MM.1S (cell line): ENCODE measurements around the gene NTN5.

ENCODE experiments used
- DNase-seq: peaks from one replicate; pipeline ENCODE4 v3.0.0-alpha.2; 2015
- H2AFZ ChIP-seq: fragments of 300-600 bp; sonication (generic); 2 replicates; pipeline ENCODE4 v1.6.0; 2016; ENCODE audit warnings: antibody characterized with exemption, low read length
- H3F3A ChIP-seq: fragments of 300-600 bp; sonication (generic); 2 replicates; pipeline ENCODE4 v1.6.1; 2016; ENCODE audit warnings: mild to moderate bottlenecking, antibody characterized with exemption, low read length, moderate library complexity, mixed read lengths; ENCODE audit not compliant: insufficient read depth
- H3K27ac ChIP-seq: fragments of 300-600 bp; sonication (generic); 2 replicates; pipeline ENCODE4 v1.5.1; 2016; ENCODE audit warnings: mild to moderate bottlenecking, low read length
- H3K27me3 ChIP-seq: fragments of 300-600 bp; sonication (generic); replicated peaks from 2 replicates; pipeline ENCODE4 v1.6.0; 2016; ENCODE audit warnings: low read length; ENCODE audit not compliant: insufficient read depth
- H3K36me3 ChIP-seq: fragments of 300-600 bp; sonication (generic); replicated peaks from 2 replicates; pipeline ENCODE4 v1.6.1; 2016; ENCODE audit warnings: mild to moderate bottlenecking, low read length, mixed read lengths; ENCODE audit not compliant: insufficient read depth
- H3K4me1 ChIP-seq: fragments of 300-600 bp; sonication (generic); 2 replicates; pipeline ENCODE4 v1.6.1; 2016; ENCODE audit warnings: low read length, mixed read lengths
- H3K4me2 ChIP-seq: fragments of 300-600 bp; sonication (generic); 2 replicates; pipeline ENCODE4 v1.6.0; 2016; ENCODE audit warnings: low read depth, low read length
- H3K4me3 ChIP-seq: fragments of 300-600 bp; sonication (generic); 2 replicates; pipeline ENCODE4 v1.5.1; 2016; ENCODE audit warnings: low read length, mixed read lengths
- H3K79me2 ChIP-seq: fragments of 300-600 bp; sonication (generic); 2 replicates; pipeline ENCODE4 v1.6.1; 2016; ENCODE audit warnings: mixed run types, low read length, mixed read lengths
- H3K9ac ChIP-seq: fragments of 300-600 bp; sonication (generic); 2 replicates; pipeline ENCODE4 v1.6.1; 2016; ENCODE audit warnings: low read length, mixed read lengths
- H3K9me2 ChIP-seq: fragments of 300-600 bp; sonication (generic); replicated peaks from 2 replicates; pipeline ENCODE4 v1.6.1; 2016; ENCODE audit warnings: mild to moderate bottlenecking, low read length, mixed read lengths; ENCODE audit not compliant: insufficient read depth
- H3K9me3 ChIP-seq: fragments of 300-600 bp; sonication (generic); replicated peaks from 2 replicates; pipeline ENCODE4 v1.6.1; 2016; ENCODE audit warnings: mild to moderate bottlenecking, low read length, mixed read lengths; ENCODE audit not compliant: insufficient read depth
- H4K20me1 ChIP-seq: fragments of 300-600 bp; sonication (generic); 2 replicates; pipeline ENCODE4 v1.6.1; 2016; ENCODE audit warnings: mild to moderate bottlenecking, low read length, moderate library complexity, mixed read lengths; ENCODE audit not compliant: insufficient read depth
- EZH2 ChIP-seq: fragments of 300-600 bp; sonication (generic); optimal IDR thresholded peaks from 2 replicates; pipeline ENCODE3; 2017; ENCODE audit warnings: low read depth, mild to moderate bottlenecking, antibody characterized with exemption, low read length, mixed read lengths
- EZH2phosphoT487 ChIP-seq: fragments of 300-600 bp; sonication (generic); IDR thresholded peaks from 2 replicates; pipeline ENCODE4 v1.6.1; 2018; ENCODE audit warnings: antibody characterized with exemption, low read length
- TF ChIP-seq, protein P1 (sequence below): fragments of 300-600 bp; sonication (generic); IDR thresholded peaks from 2 replicates; pipeline ENCODE4 v1.5.1; 2016; ENCODE audit warnings: antibody characterized with exemption, low read length, mixed read lengths

NTN5 gene

GRCh38 chr19:48615231-48616040 lies 57.4 kb downstream of the NTN5 start:
- Histone ChIP-seq H3K9ac (no peak overlapping the region), H4K20me1 (peaks cover 28% of the 10 kb centered on the region), H3F3A (peaks cover 33% of the 10 kb centered on the region), H3K79me2 (peaks cover 39% of the 10 kb centered on the region), H2AFZ (no peak overlapping the region), H3K4me3 (no peak overlapping the region), H3K9me3 (no peaks in the 10 kb centered on the region), H3K4me2 (no peak overlapping the region), H3K9me2 (no peaks in the 10 kb centered on the region), H3K4me1 (peaks cover 13% of the 10 kb centered on the region), H3K27me3 (no peaks in the 10 kb centered on the region), H3K27ac (no peak overlapping the region), H3K36me3 (peaks cover 19% of the 10 kb centered on the region)
- TF ChIP-seq EZH2 = no peak
- DNase-seq = no peak

DNA sequence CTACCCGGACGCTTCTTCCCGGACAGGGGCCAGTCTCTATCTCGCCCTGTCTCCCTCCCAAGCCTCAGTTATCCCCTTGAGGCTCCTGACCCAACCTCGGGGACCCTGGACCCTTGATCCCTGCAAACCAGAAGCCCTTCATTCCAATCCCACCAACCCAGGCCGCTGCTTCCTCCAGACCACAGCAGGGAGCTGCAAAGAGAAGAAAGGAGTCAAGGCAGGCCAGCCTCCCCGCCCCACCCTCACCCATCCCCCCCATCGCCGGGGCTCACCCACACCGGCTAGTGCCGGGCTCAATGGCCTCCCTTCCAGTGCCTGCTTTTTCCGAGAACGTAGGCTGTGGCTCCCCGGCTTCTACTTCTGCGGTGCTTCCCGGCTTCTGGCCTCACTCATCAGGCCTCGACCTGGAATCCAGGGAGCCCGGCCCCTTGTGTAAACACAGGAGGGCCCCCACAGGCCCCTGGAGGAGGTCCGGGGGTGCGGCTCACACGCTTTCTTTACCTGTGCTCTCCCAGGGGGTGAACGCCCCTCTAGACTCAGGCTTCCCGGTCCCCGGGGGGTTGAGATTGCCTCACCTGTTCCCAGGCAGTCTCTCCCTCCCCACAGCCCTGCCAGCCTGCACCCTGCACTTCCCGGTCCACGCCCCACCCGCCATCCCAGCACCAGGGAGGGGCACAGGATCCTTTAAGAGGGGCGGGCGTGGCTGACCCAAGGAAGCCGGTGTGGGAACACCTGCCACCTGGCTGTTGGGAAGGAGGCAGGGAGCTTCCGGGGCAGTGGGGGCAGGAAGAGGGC lies 58.2 kb downstream of the NTN5 start, which contains the start of gene FAM83E:
Gene FAM83E (minus strand): TSS at position 641 of the 795 bp plus-strand sequence. CDS start 1,704 bp downstream, outside the sequence.
- Histone ChIP-seq H3K27ac (no peak within 1 kb of the TSS), H3K4me3 (no peak within 1 kb of the TSS), H3K4me2 (no peak within 1 kb of the TSS)

DNA sequence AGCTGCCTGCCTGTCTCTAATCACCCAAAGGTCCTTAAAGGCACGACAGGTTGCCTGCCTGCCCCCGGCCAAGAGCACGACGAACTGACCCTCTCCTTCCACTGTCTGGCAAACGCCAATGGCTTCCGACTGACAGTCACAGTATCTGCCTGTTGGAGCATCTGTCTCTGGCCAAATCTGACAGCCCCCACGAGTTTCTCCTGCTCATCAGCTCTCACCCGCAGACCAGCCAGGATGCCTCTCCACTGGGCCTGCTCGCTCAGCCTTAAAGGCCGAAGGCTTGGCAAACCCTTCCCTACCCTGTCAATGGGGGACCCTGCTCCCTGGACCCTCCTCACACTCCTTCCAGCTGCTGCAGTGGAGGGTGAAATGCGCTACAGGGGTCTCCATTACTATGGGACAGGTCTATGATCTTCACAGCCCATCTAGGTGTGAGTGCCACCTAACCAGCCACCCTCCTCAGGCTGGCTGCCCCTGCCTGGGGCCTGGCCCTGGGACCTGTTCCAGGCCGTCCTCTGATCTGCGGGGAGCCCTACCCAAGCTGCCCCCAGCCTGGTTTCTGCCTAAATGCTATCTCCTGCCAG lies 58.9 kb downstream of the NTN5 start:
- H3K79me2 ChIP-seq = peaks cover 29% of the 10 kb centered on the region
- H3K4me2 ChIP-seq = no peak overlapping the region
- peaks cover 33% of the 10 kb centered on the region for H3F3A ChIP-seq
- H3K27ac ChIP-seq = no peak overlapping the region
- H3K9ac ChIP-seq = no peak overlapping the region
- H2AFZ ChIP-seq = no peak overlapping the region
- no peaks in the 10 kb centered on the region for H3K9me2 ChIP-seq
- peaks cover 28% of the 10 kb centered on the region for H4K20me1 ChIP-seq
- DNase-seq = no peak
- H3K4me3 ChIP-seq = no peak overlapping the region
- H3K4me1 ChIP-seq = peaks cover 9% of the 10 kb centered on the region; the same call in 1 of the 2 replicates
- TF ChIP-seq, protein P1, sequence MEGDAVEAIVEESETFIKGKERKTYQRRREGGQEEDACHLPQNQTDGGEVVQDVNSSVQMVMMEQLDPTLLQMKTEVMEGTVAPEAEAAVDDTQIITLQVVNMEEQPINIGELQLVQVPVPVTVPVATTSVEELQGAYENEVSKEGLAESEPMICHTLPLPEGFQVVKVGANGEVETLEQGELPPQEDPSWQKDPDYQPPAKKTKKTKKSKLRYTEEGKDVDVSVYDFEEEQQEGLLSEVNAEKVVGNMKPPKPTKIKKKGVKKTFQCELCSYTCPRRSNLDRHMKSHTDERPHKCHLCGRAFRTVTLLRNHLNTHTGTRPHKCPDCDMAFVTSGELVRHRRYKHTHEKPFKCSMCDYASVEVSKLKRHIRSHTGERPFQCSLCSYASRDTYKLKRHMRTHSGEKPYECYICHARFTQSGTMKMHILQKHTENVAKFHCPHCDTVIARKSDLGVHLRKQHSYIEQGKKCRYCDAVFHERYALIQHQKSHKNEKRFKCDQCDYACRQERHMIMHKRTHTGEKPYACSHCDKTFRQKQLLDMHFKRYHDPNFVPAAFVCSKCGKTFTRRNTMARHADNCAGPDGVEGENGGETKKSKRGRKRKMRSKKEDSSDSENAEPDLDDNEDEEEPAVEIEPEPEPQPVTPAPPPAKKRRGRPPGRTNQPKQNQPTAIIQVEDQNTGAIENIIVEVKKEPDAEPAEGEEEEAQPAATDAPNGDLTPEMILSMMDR = no peak
- TF ChIP-seq EZH2phosphoT487 (no peak), EZH2 (no peak)
- H3K36me3 ChIP-seq = peaks cover 19% of the 10 kb centered on the region
- no peaks in the 10 kb centered on the region for H3K9me3 ChIP-seq
- H3K27me3 ChIP-seq = no peaks in the 10 kb centered on the region

More for the DNA sequence above, 58.2 kb downstream of the NTN5 start, which contains the start of gene FAM83E:
- Histone ChIP-seq H2AFZ (no peak within 1 kb of the TSS), H3K79me2 (peaks cover 32% of the 10 kb centered on the region), H3K9me3 (no peaks in the 10 kb centered on the region), H3K4me1 (peaks cover 9% of the 10 kb centered on the region; the same call in 1 of the 2 replicates), H3F3A (peaks cover 33% of the 10 kb centered on the region), H4K20me1 (peaks cover 28% of the 10 kb centered on the region), H3K27me3 (no peaks in the 10 kb centered on the region), H3K9ac (no peak within 1 kb of the TSS), H3K9me2 (no peaks in the 10 kb centered on the region), H3K36me3 (peaks cover 19% of the 10 kb centered on the region)
- no peak for DNase-seq
- TF ChIP-seq, protein P1 = no peak
- TF ChIP-seq EZH2phosphoT487 (no peak), EZH2 (no peak)
